Middle frontal gyrus (tissue), 1 donor: ENCODE measurements around the gene USP11.
"Not testable (repeated sequence)": the region's sequence is repeated elsewhere in the genome, so short reads cannot be mapped to it uniquely, and the experiment has no call there.

Experiments used
- DNase-seq: peaks from one replicate; pipeline ENCODE4 v3.0.0-alpha.2; 2015; ENCODE audit warnings: low spot score; ENCODE audit errors: extremely low spot score

Gene USP11

DNA sequence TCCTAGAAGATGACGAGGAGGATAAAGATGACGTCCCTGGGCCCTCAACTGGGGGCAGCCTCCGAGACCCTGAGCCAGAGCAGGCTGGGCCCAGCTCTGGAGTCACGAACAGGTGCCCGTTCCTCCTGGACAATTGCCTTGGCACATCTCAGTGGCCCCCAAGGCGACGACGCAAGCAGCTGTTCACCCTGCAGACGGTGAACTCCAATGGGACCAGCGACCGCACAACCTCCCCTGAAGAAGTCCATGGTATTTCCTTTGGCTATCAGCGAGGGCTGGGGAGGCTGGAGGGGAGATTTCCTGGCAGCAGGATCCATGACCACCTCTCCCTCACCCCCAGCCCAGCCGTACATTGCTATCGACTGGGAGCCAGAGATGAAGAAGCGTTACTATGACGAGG is 11.9 kb downstream of the USP11 start:
- DNase-seq = no peak

DNA sequence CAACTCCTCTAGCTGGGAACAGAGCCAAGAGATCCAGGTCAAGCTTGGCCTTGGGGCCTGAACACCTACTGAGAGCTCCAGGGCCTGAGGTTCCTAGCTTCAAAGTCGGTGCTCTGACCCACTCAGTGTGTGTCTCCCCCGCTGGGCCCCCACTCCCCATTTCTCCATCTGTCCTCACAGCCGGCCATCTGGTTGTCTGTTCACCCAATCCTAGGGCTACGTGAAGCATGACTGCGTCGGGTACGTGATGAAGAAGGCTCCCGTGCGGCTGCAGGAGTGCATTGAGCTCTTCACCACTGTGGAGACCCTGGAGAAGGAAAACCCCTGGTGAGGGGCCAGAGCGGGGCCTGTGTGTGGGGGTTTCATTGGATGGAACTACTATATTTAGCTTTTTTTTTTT is 12.3 kb downstream of the USP11 start:
- DNase-seq = no peak

DNA sequence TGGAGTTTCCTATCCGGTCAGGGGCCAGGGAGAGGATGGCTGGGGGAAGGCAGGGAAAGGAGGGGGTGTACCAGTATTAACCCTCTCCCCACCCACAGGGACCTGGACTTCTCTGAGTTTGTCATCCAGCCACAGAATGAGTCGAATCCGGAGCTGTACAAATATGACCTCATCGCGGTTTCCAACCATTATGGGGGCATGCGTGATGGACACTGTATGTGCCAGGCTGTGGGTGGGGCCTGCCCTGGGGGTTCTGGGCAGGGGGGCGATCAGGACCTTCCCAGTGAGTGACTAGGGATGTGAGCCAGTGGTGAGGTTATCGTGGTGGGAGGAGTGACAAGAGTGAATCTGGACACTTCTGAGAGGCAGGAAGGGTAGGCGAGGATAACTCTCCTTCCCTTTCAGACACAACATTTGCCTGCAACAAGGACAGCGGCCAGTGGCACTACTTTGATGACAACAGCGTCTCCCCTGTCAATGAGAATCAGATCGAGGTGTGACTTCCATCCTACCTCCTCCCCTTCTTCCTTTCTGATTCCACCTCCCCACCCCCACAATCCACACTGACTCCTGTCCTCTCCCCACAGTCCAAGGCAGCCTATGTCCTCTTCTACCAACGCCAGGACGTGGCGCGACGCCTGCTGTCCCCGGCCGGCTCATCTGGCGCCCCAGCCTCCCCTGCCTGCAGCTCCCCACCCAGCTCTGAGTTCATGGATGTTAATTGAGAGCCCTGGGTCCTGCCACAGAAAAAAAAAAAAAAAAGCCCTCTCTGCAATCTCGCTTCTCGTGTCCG is 14.6 kb downstream of the USP11 start:
- DNase-seq = no peak

- no peak for DNase-seq
Measured at GRCh38 chrX:47247999-47248320, 15.2 kb downstream of the USP11 start.

DNA sequence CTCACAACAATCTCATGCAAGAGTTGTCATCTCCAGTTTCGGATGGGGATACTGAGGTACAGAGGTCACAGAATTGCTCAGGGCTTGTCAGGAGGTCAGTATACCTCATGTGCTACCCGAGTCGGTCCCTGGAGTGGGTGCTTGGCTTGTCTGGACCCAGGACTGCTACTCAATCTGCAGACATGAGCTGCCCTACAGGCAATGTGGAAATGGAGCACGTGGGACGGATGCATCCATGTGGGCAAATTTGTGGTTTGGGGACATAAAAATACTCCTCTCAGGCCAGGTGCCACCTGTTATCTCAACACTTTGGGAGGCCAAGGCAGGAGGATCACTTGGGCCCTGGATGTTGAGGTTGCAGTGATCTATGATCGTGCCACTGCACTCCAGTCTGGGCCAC is 15.8 kb downstream of the USP11 start:
- no peak for DNase-seq

GRCh38 chrX:47250017-47250347 is 17.2 kb downstream of the USP11 start:
- no peak for DNase-seq

GRCh38 chrX:47257620-47258019 is 24.8 kb downstream of the USP11 start:
- DNase-seq = not testable (repeated sequence)

- DNase-seq = no peak
Measured at GRCh38 chrX:47264483-47265173, 31.8 kb downstream of the USP11 start.

- DNase-seq = no peak
Measured at GRCh38 chrX:47266643-47267042, 33.8 kb downstream of the USP11 start.

DNA sequence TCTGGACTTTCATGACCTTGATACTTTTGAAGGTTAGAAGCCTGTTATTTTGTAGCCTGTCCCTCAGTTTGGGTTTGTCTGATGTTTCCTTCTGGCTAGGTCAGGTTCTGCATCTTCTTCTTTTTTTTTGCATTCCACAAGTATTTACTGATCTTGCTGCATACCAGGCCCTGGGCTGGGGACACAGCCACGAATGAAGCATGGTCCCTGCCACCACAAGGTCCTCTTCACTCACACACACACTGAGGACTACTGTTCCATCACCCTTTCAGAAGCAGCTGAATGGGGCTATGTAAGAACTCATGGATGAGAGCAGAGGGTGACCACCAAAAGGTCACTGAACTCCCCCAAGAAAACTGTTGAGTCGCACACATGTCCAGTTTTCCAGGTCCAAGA is 39.2 kb downstream of the USP11 start:
- no peak for DNase-seq

DNA sequence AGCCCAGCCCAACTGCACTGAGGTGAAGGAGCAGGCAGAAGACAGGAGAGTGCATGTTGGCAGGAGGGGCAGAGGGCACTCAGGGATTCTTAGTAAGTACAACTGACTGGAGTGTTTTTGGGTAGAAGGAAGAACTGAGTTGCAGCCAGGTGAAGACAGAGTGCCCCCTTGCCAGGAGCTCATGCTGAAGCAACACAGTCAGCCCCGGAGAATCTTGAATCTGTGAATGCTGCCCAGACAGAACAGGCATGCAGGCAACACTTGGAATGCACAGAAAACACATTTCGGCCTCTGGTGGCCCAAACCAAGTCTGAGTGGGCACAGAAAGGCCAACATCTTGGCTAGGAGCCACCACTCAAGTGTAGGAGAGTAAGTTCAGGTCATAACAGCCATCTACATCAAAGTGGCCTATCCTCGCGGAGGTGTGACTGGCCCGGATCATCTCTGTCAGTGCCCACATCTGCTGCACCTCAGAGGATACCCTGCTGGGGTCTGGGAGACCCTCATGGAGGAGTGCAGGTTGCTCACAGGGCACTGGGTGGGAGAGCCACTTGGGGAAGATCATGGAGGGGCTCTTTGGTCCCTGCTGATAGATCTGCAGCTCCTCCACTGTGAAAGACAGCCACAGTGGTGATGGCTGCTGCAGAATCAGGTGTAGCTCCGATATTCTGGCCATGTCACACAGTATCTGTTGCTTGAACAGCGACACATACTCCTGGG is 40.4 kb downstream of the USP11 start:
- DNase-seq = no peak

DNA sequence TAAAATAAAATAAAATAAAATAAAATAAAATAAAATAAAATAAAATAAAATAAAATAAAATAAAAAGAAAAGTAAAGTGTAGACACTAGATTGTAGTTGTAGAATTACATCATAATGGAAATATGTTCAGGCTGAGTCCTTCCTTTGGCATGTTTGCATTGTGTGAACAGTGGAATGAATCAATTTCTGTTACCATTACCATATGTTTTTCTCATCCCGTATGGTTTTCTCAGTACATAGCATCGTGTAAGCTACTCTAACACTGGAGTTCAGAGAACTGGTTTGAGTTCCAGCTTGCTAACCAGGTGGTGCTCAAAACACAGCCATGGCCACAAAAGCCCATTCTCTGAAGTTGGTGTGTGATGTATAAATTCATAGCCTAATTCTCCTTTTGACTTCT is 45.9 kb downstream of the USP11 start:
- no peak for DNase-seq

GRCh38 chrX:47283015-47283771 is 50.4 kb downstream of the USP11 start:
- DNase-seq = peak; percentile 34

DNA sequence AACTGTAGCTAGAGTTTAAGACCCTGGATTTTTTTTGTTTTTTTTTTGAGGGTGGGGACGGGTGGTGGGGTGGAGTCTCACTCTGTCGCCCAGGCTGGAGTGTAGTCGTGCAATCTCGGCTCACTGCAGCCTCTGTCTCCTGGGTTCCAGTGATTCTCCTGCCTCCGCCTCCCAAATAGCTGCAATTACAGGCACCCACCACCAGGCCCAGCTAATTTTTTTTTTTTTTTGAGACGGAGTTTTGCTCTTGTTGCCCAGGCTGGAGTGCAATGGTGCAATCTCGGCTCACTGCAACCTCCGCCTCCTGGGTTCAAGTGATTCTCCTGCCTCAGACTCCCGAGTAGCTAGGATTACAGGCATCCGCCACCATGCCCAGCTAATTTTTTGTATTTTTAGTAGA is 51.8 kb downstream of the USP11 start:
- not testable (repeated sequence) for DNase-seq

GRCh38 chrX:47285836-47286320 is 53.1 kb downstream of the USP11 start:
- no peak for DNase-seq

DNA sequence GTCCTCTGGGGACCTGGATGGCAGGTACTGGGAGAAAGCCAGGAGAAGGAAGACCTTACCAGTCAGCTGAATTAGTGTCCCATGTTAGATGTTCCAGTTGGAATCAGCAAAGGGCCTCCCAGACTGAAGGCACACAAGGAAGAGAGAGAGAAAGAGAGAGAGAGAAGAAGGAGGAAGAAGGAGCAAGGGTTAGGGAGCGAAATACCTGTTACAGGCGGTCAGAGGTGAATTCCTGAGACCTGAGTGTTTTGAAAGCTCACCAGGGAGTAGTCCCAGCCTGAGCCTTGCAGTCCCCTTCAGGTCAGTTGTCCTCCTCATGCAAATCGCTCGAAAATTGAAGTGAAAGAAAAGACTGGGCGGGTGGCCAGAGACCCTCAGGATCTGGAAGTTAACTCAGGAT is 60.3 kb downstream of the USP11 start:
- DNase-seq = no peak

DNA sequence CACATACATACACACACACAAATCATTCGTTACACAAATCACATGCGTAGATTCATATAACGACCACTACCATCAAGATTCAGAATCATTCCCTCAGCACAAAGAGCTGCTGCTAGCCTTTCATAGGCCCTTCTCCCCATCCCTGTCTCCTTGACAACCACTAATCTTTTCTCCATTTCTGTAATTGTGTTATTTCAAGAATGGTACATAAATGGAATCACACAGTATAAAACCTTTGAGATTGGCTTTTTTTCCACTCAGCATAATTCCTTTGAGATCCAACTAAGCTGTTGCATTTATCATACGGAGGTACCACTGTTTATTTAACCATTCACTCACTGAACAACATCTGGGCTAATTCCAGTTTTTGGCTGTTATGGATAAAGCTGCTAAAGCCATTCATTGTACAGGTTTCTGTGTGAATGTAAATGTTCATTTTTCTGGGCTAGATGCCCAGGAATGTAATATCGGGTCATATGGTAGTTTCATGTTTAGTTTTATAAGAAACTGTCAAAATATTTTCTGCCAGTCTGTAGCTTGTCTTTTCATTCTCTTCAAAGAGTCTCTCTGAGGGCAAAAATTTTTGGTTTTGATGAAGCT is 64.1 kb downstream of the USP11 start:
- no peak for DNase-seq

DNA sequence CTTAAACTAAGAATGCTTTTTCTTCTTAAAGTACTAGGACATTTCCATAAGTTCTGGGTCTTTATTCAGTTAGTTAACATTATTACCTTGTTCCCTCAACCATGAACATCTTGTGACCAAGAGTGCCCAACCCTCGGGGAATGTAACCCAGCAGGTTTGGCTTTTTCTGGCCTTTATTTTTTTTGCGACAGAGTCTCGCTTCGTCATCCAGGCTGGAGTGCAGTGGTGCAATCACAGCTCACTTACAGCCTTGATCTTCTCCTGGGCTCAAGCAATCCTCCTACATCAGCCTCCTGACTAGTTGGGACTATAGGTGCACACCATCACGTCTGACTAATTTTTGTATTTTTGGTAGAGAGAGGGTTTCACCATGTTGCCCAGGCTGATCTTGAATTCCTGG is 65.1 kb downstream of the USP11 start:
- no peak for DNase-seq
